GM21447 (cell line): ENCODE measurements around the gene KIT.

ENCODE experiments used
- ATAC-seq: cut with Tn5 transposase; IDR thresholded peaks from one replicate; pipeline ENCODE4 v1.9.1; 2021; ENCODE audit not compliant: unreplicated experiment

The KIT gene

GRCh38 chr4:54695788-54696187, 38.0 kb downstream of the KIT start:
- ATAC-seq, result no peak

DNA sequence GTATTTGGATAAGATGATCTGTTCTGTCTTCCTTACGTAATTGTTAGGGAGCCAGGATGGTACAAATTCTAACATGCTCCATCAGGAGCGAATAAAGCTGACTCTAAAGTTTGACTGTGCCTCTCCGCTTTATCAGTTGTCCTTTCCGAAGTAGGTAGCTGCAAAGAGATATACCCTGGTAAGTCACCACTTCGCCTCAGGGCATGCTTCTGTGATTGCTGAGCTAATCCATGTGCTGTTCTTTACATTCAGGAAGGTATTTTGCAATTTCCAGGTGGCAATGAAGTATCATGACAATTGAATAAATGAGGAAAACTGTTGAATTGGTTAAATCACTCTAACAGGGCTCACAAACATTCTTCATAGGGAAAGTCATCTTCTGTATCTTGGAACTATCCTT, 38.9 kb downstream of the KIT start:
- ATAC-seq, result no peak

DNA sequence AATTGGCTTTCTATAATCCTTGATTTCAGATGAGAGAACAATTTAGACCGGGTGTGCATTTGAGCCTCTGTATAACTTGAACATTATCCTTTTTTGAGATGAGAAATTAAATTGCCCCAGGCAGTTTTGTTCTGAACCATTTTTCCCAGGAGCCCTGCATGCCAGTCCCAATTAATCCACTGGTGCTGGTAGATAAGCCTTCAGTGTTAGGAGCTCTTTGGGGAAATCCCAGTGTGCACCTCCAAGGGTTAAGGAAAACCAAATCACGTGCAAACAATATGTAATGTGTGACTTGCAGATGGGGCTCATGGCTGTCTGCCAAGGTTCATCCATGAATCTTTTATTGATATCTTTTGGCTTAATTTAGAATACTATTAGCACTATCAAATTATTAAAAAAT, 43.2 kb downstream of the KIT start:
- no peak for ATAC-seq

DNA sequence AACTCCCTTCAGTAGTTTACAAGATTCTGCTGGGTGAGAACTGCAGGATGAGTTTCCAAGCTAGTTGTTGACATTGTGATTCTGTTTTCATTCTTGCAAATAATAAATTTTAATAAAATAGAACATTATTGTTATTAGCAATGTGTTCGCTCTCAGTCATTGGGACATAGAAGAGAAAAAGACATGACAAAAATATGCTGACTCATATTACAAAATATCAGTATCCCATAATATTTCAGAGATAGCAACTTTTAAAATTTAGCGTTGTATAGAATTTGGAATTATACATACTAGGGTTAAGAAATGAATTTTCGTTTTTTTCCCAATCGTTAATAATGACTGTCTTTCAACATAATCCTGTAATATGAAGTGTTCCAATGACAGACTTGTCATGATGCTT, 45.4 kb downstream of the KIT start:
- no peak for ATAC-seq

DNA sequence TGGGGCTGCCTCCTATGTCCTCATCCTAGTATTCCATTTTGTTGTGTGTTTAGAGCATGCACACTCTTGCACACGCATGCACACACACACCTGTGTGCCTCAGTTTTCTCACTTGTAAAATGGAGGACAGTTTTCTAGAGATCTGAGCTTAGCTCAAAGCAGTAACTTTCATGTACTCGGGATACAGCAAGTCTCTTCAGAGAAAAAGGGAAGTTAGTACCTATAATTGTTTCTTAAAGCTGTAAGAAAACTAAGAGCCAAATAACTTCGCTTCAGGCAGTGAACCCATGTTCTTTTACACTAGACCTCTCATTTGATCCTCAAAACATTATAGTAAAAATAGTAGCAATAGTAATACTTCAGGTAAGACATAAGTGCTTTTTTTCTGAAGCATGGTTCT, 49.6 kb downstream of the KIT start:
- ATAC-seq, result no peak

DNA sequence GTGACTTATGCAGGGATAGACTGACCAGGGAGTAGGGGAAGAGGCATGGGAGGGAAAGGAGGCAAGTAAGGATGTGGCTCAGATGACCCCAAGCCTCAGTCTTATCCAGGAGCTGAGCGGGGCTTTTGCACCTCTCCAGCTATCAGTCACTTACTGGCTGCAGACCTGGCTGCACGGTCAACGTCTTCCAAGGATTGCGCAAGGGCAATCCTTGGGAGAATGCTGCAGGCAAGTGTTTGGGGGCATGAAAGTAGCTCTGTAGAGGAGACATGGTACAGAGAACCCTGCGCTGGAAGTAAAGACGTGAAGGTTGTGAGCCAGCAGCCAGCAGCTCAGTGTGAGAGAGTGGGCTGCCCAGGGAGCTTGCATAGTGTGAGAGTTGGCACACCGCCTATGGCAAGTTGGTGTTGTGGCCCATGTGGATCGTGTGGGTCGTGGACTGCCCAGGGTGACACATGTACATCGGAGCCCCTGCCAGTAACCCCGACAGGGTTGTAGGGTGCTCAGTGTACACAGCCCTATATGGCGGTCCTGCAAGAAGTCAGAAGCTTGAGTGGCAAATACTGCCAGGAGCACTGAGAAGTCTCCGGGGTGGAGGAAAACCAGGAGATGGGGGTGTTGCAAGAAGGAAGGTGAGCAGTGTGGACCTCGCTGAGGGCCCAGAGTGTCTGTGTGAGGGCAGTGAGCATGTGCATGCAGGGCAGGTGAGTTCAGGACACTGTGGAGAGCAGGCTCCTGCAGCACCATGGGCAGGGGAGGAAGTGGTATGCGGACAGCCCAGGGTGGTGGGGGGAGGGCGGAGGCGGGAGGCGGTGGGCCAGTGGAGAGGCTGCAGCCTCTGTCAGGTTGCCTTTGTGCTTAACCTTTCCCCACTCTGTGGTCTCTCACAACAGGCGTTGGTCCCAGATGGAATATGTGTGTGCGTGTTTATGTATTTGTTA, 50.9 kb downstream of the KIT start:
- no peak for ATAC-seq

DNA sequence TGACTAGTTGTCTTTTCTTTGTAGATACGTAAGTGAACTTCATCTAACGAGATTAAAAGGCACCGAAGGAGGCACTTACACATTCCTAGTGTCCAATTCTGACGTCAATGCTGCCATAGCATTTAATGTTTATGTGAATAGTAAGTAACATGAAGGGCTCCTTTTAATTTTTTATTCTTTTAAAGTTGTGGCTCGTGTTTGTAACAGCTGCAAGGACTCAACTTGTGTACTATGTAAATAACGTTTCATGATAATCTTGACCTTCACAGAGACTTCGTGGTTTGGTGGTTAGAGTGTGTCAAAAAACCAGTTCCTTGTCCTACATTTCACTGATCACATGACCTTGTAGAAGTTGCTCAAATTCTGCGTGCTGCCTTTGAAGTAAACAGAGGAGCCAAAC, 51.6 kb downstream of the KIT start:
- no peak for ATAC-seq

DNA sequence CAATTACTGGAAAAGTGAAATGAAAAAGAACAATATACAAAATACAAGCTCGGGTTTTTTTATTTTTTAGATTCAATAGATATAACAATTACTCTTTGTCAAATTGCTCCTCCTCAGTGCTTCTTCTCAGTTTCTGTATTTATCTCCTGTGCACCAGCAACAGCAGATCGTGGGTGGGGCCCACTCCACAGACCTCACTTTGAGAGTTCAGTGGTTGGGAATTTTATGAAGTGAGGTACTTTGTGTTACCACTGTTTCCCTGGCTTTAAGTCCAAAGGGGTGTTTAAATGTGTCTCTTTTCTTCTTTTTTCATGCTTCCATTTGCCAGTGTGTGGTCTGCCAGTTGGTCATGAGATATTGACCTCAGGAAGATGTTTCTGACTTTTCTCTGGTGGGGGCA, 54.4 kb downstream of the KIT start:
- ATAC-seq, result no peak

- no peak for ATAC-seq
Measured at GRCh38 chr4:54714631-54715030, 56.9 kb downstream of the KIT start.

DNA sequence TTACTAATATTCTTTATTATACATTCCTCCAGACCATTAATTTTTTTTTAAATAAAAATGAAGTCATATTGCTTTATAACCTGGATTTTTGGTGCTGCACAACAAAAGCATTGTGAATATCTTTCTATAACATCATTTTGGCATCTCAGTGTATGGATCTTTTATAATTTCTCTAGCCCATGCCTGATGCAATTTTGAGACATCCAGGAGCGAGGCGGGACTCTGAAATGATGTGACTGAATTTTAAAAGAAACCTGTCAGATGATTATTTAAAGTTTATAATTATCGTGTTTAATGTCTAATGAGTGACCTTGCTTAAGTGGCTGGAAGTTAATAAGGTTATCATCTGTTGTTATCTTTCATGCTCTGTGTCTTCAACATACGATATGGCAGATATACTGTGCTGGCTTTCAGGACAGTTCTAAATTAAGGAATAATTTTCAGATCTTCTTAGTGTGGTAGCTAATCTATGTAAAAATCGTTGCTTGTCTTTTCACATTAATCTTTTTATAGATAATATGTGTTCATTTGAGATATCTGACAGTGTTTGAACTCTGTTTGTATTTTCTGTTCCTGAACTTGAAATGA, 58.8 kb downstream of the KIT start:
- no peak for ATAC-seq

GRCh38 chr4:54717694-54718093, 59.9 kb downstream of the KIT start:
- no peak for ATAC-seq

- no peak for ATAC-seq
Measured at GRCh38 chr4:54719378-54719777, 61.6 kb downstream of the KIT start.

DNA sequence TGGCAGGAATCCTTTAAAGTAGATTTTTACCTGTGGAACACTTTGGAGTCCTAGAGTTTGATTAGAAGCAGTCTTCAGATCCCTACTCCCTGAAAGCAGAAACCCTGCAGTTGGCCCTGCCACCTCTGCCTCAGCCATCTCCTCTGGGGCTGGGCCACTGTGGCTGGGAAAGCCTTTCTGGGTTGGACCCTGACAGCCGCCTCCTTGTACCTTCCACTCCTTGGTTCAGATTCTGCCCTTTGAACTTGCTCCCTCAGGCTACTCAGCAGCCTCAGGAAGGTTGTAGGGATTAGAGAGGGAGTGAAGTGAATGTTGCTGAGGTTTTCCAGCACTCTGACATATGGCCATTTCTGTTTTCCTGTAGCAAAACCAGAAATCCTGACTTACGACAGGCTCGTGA, 65.5 kb downstream of the KIT start:
- ATAC-seq, result no peak

- ATAC-seq, result no peak
Measured at GRCh38 chr4:54723820-54724219, 66.1 kb downstream of the KIT start.

DNA sequence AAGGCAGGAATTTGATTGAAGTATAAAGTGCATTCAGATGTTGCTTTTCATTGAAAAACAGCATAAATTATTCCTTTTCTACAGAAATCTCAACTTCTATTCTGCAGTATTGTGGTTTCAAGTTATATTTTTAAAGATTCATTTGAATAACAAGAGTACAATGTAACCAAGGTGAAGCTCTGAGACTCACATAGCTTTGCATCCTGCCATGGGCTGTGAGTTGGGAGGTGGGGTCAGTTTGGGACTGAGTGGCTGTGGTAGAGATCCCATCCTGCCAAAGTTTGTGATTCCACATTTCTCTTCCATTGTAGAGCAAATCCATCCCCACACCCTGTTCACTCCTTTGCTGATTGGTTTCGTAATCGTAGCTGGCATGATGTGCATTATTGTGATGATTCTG, 69.2 kb downstream of the KIT start:
- ATAC-seq, result peak; percentile 42

GRCh38 chr4:54727346-54727745, 69.6 kb downstream of the KIT start:
- peak; percentile 51 for ATAC-seq

DNA sequence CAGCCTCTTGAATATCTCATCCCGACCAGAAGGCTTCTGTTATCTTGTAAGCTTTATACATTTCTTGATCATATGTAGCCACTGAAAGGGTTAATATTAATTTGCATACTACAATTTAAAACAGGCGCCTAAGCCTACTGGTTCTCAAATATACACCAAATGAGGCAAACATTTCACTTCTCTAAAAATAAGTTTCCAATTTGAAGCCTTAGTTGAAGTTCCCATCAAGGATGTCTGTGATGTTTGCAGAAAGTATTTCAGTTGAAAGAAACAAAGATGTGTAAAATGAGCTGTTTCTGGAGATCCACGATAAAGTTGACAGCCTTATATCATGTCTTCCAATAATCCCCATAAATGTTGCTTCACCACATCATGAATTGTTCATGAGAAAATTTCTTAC, 70.6 kb downstream of the KIT start:
- no peak for ATAC-seq

DNA sequence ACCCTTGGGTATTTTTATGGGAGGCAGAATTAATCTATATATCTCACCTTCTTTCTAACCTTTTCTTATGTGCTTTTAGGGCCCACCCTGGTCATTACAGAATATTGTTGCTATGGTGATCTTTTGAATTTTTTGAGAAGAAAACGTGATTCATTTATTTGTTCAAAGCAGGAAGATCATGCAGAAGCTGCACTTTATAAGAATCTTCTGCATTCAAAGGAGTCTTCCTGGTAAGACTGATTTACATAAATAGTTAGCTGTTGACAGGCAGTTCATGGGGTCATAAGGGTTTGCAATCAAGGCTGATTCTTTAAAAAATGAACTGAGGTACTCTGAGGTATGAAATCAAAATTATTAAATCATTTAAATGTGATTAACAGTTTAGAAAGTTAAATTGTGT, 71.5 kb downstream of the KIT start:
- no peak for ATAC-seq

DNA sequence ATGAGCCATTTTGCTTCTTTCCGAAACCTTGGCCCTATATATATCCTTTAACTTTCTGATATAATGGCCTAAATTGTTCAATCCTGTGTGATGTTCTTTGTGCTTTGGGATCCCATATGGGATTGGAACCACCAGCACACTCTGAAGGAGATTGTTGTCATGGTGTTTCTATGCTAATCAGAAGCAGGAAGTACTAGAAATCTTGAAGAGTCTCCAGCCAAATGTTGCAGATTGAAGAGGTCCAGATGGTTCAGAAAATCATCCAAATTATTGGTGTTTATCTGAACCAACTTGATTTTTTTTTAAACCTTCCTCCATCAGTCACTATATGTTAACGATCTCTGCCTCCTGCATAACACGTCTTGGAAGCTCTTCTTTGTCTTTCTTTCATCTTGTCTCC, 72.8 kb downstream of the KIT start:
- ATAC-seq, result no peak

DNA sequence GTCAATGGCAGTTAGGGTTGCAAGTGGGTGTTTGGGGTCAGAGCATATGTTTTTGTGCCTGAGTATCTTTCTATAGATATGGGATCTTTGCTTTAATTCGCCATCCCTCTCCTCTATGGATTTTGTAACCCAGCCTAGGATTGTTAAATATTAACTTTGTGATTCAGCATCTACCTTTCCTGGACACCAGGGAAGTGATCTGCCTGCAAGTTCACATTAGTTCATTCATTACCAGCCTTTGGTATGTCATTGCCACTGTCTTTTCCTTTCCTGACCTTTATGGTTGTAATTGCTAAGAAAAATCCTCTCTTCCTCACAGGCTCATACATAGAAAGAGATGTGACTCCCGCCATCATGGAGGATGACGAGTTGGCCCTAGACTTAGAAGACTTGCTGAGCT, 73.8 kb downstream of the KIT start:
- no peak for ATAC-seq

GRCh38 chr4:54731976-54732375, 74.2 kb downstream of the KIT start:
- ATAC-seq, result no peak

- ATAC-seq, result no peak
Measured at GRCh38 chr4:54737421-54737820, 79.7 kb downstream of the KIT start.

GRCh38 chr4:54741202-54741601, 83.4 kb downstream of the KIT start:
- no peak for ATAC-seq
